OCI-LY1 (cell line): ENCODE data around the gene ATP11A.

Source experiments
- EZH2 ChIP-seq: fragments of 200-600 bp; sonication (generic), shearing (Covaris generic); IDR thresholded peaks from 2 replicates; pipeline ENCODE4 v1.8.0; 2017; ENCODE audit warnings: borderline replicate concordance, mixed run types, mild to moderate bottlenecking, antibody characterized with exemption, low read length, moderate library complexity, mixed read lengths
- TF ChIP-seq, protein P1 (sequence below): fragments of 200-600 bp; sonication (generic), shearing (Covaris generic); IDR thresholded peaks from 2 replicates; pipeline ENCODE4 v1.5.1; 2017; ENCODE audit warnings: mild to moderate bottlenecking, antibody characterized with exemption, low read length, moderate library complexity, mixed read lengths

DNA sequence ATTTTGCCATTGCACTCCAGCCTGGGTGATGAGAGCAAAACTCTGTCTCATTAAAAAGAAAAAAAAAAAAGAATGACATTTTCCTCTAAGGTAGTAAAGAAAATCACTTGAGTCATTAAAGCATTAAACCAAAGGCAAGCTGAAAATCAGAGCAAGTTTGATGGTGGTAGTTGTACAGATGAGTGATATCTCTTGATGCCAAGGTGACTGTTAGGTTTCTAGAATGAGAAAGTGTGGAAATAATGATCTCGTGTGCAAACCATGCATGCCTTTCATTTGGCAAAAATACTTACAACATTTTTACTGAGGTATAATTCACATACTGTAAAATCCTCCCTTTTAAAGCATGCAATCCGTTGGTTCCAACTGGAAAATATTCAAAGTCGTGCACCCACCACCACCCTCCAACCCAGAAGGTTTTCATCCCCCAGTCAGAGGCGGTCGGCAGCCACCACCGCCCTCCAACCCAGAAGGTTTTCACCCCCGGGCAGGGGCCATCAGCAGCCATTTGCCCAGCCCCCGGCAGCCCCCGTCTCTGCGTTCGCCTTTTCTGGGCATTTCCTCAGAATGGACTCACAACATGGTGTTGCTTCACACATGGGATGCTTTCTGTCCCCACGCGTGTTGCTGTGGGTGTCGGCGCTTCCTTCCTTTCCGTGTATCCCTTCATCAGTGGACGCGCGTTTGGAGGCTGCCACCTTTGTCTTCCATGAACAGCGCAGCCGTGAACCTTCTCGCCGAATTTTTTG is 90.2 kb downstream of the ATP11A start:
- TF ChIP-seq, protein P1, sequence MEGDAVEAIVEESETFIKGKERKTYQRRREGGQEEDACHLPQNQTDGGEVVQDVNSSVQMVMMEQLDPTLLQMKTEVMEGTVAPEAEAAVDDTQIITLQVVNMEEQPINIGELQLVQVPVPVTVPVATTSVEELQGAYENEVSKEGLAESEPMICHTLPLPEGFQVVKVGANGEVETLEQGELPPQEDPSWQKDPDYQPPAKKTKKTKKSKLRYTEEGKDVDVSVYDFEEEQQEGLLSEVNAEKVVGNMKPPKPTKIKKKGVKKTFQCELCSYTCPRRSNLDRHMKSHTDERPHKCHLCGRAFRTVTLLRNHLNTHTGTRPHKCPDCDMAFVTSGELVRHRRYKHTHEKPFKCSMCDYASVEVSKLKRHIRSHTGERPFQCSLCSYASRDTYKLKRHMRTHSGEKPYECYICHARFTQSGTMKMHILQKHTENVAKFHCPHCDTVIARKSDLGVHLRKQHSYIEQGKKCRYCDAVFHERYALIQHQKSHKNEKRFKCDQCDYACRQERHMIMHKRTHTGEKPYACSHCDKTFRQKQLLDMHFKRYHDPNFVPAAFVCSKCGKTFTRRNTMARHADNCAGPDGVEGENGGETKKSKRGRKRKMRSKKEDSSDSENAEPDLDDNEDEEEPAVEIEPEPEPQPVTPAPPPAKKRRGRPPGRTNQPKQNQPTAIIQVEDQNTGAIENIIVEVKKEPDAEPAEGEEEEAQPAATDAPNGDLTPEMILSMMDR = no peak
- no peak for TF ChIP-seq EZH2
